H1 (cell line): ENCODE data around the gene COMMD1. TPM values are rescaled to one million over a fixed set of nuclear protein-coding genes. Genes with fewer than 3 reads are reported as not detected.

Experiments used
- CHD7 ChIP-seq: fragments of 300-600 bp; sonication (generic); IDR thresholded peaks from 2 replicates; pipeline ENCODE4 v1.7.1; 2012; ENCODE audit warnings: low read length, moderate library complexity, mild to moderate bottlenecking, inconsistent platforms; ENCODE audit not compliant: insufficient replicate concordance
- SP2 ChIP-seq: IDR thresholded peaks from 2 replicates; pipeline ENCODE4 v1.6.1; 2012; ENCODE audit warnings: mild to moderate bottlenecking, low read length, inconsistent platforms
- SRF ChIP-seq: IDR thresholded peaks from 2 replicates; pipeline ENCODE4 v1.6.1; 2011; ENCODE audit warnings: mild to moderate bottlenecking, low read depth, low read length, moderate library complexity
- polyA plus RNA-seq, 7 experiments: library from polyadenylated mRNA; depleted of rRNA in 3 of 7; stranded (reverse) in 5 of 7; unstranded in 2 of 7; fragments of >200 nt in 5 of 7; fragments of 200-250 nt in 2 of 7; gene quantifications; 1 replicate in 5 of 7; 2 replicates in 1 of 7; 4 replicates in 1 of 7; pipeline versions ENCODE4 v1.2.1 to v1.2.3, GENCODE V29; 2011 to 2013; ENCODE audit warnings: missing spikeins in 2 of 7, mixed read lengths in 2 of 7
- total RNA-seq: library from RNA; stranded (reverse); fragmentation: NEBNext Ultra II Directional; extraction: Animal tissue kit (Norgen Biotek cat#: 25700); gene quantifications from 2 replicates; pipeline ENCODE4 v1.2.1, GENCODE V29; 2021

Gene COMMD1
- total and polyA plus RNA-seq, 2 of the 8 experiments (the other 6 are each of a cell fraction or from before 2014, with no cell fraction given) = 23.5 to 28.3 TPM

GRCh38 chr2:61900281-61900680, 5.2 kb upstream of the COMMD1 start (continued):
- TF ChIP-seq CHD7 (no peak), SP2 (no peak), SRF (no peak)
